ENCODE measurements around the gene MCRIP1.

MCRIP1 gene

DNA sequence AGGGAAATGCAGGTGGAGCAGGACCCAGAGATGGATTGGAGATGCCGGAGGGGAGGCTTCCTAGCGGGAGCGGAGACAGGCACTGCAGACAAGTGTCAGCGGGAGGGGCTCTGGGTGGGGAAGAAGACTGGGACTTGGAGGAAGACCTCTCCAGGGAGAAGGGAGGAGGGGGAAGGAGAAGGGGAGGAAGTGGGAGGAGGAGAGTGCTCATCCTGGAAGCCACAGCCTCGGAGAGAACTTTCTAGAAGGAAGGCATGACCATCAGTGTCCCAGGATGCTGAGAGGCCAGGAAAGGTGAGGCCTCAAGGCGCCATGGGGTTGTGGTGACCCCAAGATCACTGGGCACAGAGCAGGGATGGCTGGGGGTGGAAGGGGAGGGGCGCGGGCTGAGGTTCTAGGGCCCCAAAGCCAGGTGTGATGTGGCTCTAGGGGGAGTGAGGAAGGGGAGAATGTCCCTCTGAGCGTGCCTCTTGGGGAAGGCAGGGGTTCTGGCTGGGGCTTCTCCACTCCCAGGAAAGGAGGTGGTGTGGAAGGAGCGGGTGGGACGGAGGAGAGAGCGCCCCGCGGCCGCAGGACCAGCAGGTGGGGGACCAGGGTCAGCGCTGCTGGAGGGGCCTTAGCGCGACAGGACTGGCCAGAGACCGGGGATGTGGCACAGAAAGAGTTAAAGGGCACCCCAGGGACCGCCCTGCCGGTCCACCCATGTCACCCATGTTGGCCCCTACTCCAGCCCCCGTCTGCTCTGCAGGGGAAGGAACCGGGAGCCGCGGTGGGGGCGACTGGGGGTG is 30.0 kb downstream of the MCRIP1 start:
- TF ChIP-seq, protein P1, sequence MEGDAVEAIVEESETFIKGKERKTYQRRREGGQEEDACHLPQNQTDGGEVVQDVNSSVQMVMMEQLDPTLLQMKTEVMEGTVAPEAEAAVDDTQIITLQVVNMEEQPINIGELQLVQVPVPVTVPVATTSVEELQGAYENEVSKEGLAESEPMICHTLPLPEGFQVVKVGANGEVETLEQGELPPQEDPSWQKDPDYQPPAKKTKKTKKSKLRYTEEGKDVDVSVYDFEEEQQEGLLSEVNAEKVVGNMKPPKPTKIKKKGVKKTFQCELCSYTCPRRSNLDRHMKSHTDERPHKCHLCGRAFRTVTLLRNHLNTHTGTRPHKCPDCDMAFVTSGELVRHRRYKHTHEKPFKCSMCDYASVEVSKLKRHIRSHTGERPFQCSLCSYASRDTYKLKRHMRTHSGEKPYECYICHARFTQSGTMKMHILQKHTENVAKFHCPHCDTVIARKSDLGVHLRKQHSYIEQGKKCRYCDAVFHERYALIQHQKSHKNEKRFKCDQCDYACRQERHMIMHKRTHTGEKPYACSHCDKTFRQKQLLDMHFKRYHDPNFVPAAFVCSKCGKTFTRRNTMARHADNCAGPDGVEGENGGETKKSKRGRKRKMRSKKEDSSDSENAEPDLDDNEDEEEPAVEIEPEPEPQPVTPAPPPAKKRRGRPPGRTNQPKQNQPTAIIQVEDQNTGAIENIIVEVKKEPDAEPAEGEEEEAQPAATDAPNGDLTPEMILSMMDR (IDR thresholded peaks at IDR 0.05; ENCODE audit: low read length, missing control alignments) = no peak
- DNase-seq (ENCODE audit: low read depth) = no peak
- no peak overlapping the region for H3K4me3 ChIP-seq (replicated peaks; ENCODE audit: low read depth, low read length)

GRCh38 chr17:81802048-81802758 is 30.9 kb downstream of the MCRIP1 start:
- no peak overlapping the region for H3K4me3 ChIP-seq (replicated peaks; ENCODE audit: low read depth, low read length)
- TF ChIP-seq, protein P1 (IDR thresholded peaks at IDR 0.05; ENCODE audit: low read length, missing control alignments) = no peak
- DNase-seq (ENCODE audit: low read depth) = no peak

DNA sequence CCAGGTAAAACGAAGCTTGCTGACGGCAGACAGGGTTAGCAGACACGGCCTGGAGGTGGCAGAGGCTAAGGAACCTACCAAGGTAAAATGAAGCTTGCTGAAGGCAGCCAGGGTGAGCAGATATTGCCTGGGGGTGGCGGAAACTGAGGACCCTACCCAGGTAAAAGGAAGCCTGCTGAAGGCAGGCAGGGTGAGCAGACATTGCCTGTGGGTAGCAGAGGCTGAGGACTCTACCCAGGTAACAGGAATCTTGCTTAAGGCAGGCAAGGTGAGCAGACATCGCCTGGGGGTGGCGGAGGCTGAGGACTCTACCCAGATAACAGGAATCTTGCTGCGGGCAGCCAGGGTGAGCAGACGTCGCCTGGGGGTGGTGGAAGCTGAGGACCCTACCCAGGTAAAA is 31.8 kb downstream of the MCRIP1 start:
- TF ChIP-seq, protein P1 (IDR thresholded peaks at IDR 0.05; ENCODE audit: low read length, missing control alignments) = no peak
- DNase-seq (ENCODE audit: low read depth) = no peak
- H3K4me3 ChIP-seq (replicated peaks; ENCODE audit: low read depth, low read length) = no peak overlapping the region

GRCh38 chr17:81794509-81794908 is 38.6 kb downstream of the MCRIP1 start:
- peak; percentile 14 for DNase-seq (ENCODE audit: low read depth)
- H3K4me3 ChIP-seq (replicated peaks; ENCODE audit: low read depth, low read length) = no peak overlapping the region
- TF ChIP-seq, protein P1 (IDR thresholded peaks at IDR 0.05; ENCODE audit: low read length, missing control alignments) = no peak

DNA sequence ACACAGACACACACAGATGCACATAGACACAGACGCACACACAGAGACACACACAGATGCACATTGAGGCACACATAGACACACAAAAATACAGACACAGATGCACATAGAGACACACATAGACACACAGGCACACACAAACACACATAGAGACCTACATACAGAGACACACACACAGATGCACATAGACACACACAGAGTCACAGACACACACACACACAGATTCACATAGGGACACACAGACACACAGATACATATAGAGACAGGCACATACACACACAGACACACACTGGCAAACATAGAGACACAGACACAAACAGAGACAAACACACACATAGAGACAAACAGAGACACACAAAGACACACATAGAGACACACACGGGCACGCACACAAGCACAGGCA is 39.0 kb downstream of the MCRIP1 start:
- no peak overlapping the region for H3K4me3 ChIP-seq (replicated peaks; ENCODE audit: low read depth, low read length)
- TF ChIP-seq, protein P1 (IDR thresholded peaks at IDR 0.05; ENCODE audit: low read length, missing control alignments) = no peak
- DNase-seq (ENCODE audit: low read depth) = no peak

DNA sequence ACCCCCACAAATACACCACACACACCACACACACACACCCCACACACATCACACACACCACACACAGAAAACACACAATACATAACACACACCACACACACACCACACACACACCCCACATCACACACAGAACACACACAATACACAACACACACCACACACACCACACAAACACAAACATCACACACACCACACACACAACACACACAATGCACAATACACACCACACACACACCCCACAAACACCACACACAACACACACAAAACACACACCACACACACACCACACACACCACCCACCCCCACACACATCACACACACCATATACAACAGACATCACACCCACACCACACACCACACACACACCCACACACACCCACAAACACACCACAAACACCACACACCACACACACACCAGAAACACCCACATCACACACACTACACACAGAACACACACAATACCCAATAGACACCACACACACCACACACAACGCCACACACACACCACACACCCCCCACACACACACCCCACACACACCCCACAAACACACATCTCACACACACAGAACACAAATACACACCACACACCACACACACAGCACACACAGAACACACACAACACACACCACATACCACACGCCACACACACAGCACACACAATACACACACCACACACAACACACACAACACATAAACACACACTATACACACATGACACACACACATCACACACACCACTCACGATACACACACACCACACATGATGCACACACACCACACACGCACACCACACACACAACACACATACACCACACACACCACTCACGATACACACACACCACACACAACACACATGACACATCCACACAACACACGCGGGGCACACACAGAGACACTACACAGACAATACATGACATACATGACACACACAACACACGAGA is 40.1 kb downstream of the MCRIP1 start:
- no peak for DNase-seq (ENCODE audit: low read depth)
- no peak overlapping the region for H3K4me3 ChIP-seq (replicated peaks; ENCODE audit: low read depth, low read length)
- TF ChIP-seq, protein P1 (IDR thresholded peaks at IDR 0.05; ENCODE audit: low read length, missing control alignments) = no peak

Measured in fibroblast of pulmonary artery (primary cell).